ENCODE data around the gene ORAI3.
A peak's percentile ranks its signal among the peaks of the same experiment; 100 is the strongest.

ORAI3 gene

DNA sequence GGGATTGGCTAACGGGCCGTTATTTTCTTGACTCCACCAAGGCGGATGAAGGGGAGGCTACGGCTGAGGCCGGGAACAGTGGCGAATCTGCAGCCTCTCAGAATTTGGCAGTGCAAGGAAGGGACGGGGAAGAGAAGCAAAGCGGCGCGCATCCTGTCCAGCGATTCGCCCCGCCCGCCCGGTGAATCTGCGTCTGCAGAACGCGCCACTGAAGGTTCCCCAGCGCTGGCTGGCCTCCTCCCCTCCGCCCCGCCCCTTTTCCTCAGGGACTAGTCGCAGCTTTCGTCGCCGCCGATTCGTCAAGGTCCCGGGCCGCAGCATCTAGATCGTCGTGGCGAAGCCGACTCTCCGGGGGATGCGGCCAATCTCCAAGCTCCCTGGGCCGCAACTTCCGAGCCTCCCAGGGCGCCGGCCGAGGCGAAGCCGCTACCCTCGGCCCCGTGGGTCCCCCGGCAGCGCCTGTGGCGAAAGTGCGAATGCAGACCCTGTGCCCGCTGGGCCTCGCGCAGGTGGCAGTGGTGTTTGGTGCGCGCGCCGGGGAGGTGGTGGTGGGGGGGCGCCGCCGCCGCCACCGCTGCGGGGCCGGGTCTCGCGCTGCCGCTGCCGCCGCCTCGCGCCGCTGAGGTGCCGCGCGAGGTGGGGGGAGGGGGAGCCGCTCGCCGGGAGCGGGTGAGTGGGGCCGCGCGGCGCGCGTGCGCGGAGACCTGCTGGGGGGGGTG, 8.7 kb downstream of the ORAI3 start, which contains the start of gene SETD1A (continued):
- TF ChIP-seq, protein P1, sequence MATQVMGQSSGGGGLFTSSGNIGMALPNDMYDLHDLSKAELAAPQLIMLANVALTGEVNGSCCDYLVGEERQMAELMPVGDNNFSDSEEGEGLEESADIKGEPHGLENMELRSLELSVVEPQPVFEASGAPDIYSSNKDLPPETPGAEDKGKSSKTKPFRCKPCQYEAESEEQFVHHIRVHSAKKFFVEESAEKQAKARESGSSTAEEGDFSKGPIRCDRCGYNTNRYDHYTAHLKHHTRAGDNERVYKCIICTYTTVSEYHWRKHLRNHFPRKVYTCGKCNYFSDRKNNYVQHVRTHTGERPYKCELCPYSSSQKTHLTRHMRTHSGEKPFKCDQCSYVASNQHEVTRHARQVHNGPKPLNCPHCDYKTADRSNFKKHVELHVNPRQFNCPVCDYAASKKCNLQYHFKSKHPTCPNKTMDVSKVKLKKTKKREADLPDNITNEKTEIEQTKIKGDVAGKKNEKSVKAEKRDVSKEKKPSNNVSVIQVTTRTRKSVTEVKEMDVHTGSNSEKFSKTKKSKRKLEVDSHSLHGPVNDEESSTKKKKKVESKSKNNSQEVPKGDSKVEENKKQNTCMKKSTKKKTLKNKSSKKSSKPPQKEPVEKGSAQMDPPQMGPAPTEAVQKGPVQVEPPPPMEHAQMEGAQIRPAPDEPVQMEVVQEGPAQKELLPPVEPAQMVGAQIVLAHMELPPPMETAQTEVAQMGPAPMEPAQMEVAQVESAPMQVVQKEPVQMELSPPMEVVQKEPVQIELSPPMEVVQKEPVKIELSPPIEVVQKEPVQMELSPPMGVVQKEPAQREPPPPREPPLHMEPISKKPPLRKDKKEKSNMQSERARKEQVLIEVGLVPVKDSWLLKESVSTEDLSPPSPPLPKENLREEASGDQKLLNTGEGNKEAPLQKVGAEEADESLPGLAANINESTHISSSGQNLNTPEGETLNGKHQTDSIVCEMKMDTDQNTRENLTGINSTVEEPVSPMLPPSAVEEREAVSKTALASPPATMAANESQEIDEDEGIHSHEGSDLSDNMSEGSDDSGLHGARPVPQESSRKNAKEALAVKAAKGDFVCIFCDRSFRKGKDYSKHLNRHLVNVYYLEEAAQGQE (tag by site-specific recombination; IDR thresholded peaks at IDR 0.05), result peak; percentile 30; the same call in 1 of the 2 replicates
- TF ChIP-seq ZNF19 (tag by site-specific recombination; IDR thresholded peaks at IDR 0.05; ENCODE audit: low read depth) (0 out of 2 replicates have a peak, but pooled peaks have one; percentile 19), MEIS1 (CRISPR knock-in tag; IDR thresholded peaks at IDR 0.05; ENCODE audit: borderline replicate concordance) (no peak), ZFP69B (tag by site-specific recombination; IDR thresholded peaks at IDR 0.05) (peak; percentile 79), ZNF335 (tag by site-specific recombination; conservative IDR thresholded peaks at IDR 0.05) (peak; percentile 74), FEZF1 (tag by site-specific recombination; IDR thresholded peaks at IDR 0.05) (no peak), GLIS1 (tag by site-specific recombination; IDR thresholded peaks at IDR 0.05) (peak; percentile 95), ZNF677 (tag by site-specific recombination; IDR thresholded peaks at IDR 0.05) (0 out of 2 replicates have a peak, but pooled peaks have one; percentile 52), ZNF76 (tag by site-specific recombination; IDR thresholded peaks at IDR 0.05; ENCODE audit: borderline replicate concordance, low read depth) (peak; percentile 93), TRIM28 (IDR thresholded peaks at IDR 0.05; ENCODE audit: borderline replicate concordance, low read length) (0 out of 2 replicates have a peak, but pooled peaks have one; percentile 11), ZNF623 (tag by site-specific recombination; IDR thresholded peaks at IDR 0.05) (peak; percentile 47; the same call in 1 of the 2 replicates), ZIC2 (tag by site-specific recombination; IDR thresholded peaks at IDR 0.05) (peak; percentile 96), SALL2 (tag by site-specific recombination; IDR thresholded peaks at IDR 0.05; ENCODE audit: borderline replicate concordance) (peak; percentile 87; the same call in 1 of the 2 replicates), ZNF169 (tag by site-specific recombination; IDR thresholded peaks at IDR 0.05) (no peak), EGR2 (tag by site-specific recombination; IDR thresholded peaks at IDR 0.05; ENCODE audit: low read depth) (peak; percentile 5; the same call in 1 of the 2 replicates), ZNF394 (tag by site-specific recombination; IDR thresholded peaks at IDR 0.05; ENCODE audit: borderline replicate concordance) (peak; percentile 84), ZFHX2 (tag by site-specific recombination; conservative IDR thresholded peaks at IDR 0.05) (peak; percentile 45), ZBTB17 (tag by site-specific recombination; IDR thresholded peaks at IDR 0.05) (peak; percentile 95), ZSCAN16 (tag by site-specific recombination; IDR thresholded peaks at IDR 0.05) (peak; percentile 64; the same call in 1 of the 2 replicates), SCRT2 (tag by site-specific recombination; IDR thresholded peaks at IDR 0.05) (peak; percentile 95), OSR2 (tag by site-specific recombination; IDR thresholded peaks at IDR 0.05) (peak; percentile 80), KLF9 (tag by site-specific recombination; IDR thresholded peaks at IDR 0.05; ENCODE audit: low read depth) (peak; percentile 99), OVOL3 (tag by site-specific recombination; IDR thresholded peaks at IDR 0.05) (peak; percentile 62; the same call in 1 of the 2 replicates)
- TF ChIP-seq, protein P2, sequence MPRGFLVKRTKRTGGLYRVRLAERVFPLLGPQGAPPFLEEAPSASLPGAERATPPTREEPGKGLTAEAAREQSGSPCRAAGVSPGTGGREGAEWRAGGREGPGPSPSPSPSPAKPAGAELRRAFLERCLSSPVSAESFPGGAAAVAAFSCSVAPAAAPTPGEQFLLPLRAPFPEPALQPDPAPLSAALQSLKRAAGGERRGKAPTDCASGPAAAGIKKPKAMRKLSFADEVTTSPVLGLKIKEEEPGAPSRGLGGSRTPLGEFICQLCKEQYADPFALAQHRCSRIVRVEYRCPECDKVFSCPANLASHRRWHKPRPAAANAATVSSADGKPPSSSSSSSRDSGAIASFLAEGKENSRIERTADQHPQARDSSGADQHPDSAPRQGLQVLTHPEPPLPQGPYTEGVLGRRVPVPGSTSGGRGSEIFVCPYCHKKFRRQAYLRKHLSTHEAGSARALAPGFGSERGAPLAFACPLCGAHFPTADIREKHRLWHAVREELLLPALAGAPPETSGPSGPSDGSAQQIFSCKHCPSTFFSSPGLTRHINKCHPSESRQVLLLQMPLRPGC (tag by site-specific recombination; IDR thresholded peaks at IDR 0.05), result peak; percentile 98
- TF ChIP-seq, protein P3, sequence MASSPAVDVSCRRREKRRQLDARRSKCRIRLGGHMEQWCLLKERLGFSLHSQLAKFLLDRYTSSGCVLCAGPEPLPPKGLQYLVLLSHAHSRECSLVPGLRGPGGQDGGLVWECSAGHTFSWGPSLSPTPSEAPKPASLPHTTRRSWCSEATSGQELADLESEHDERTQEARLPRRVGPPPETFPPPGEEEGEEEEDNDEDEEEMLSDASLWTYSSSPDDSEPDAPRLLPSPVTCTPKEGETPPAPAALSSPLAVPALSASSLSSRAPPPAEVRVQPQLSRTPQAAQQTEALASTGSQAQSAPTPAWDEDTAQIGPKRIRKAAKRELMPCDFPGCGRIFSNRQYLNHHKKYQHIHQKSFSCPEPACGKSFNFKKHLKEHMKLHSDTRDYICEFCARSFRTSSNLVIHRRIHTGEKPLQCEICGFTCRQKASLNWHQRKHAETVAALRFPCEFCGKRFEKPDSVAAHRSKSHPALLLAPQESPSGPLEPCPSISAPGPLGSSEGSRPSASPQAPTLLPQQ (tag by site-specific recombination; IDR thresholded peaks at IDR 0.05), result peak; percentile 91
- TF ChIP-seq, protein P4, sequence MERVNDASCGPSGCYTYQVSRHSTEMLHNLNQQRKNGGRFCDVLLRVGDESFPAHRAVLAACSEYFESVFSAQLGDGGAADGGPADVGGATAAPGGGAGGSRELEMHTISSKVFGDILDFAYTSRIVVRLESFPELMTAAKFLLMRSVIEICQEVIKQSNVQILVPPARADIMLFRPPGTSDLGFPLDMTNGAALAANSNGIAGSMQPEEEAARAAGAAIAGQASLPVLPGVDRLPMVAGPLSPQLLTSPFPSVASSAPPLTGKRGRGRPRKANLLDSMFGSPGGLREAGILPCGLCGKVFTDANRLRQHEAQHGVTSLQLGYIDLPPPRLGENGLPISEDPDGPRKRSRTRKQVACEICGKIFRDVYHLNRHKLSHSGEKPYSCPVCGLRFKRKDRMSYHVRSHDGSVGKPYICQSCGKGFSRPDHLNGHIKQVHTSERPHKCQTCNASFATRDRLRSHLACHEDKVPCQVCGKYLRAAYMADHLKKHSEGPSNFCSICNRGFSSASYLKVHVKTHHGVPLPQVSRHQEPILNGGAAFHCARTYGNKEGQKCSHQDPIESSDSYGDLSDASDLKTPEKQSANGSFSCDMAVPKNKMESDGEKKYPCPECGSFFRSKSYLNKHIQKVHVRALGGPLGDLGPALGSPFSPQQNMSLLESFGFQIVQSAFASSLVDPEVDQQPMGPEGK (tag by site-specific recombination; IDR thresholded peaks at IDR 0.05), result peak; percentile 95
- TF ChIP-seq, protein P5, sequence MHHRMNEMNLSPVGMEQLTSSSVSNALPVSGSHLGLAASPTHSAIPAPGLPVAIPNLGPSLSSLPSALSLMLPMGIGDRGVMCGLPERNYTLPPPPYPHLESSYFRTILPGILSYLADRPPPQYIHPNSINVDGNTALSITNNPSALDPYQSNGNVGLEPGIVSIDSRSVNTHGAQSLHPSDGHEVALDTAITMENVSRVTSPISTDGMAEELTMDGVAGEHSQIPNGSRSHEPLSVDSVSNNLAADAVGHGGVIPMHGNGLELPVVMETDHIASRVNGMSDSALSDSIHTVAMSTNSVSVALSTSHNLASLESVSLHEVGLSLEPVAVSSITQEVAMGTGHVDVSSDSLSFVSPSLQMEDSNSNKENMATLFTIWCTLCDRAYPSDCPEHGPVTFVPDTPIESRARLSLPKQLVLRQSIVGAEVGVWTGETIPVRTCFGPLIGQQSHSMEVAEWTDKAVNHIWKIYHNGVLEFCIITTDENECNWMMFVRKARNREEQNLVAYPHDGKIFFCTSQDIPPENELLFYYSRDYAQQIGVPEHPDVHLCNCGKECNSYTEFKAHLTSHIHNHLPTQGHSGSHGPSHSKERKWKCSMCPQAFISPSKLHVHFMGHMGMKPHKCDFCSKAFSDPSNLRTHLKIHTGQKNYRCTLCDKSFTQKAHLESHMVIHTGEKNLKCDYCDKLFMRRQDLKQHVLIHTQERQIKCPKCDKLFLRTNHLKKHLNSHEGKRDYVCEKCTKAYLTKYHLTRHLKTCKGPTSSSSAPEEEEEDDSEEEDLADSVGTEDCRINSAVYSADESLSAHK (tag by site-specific recombination; IDR thresholded peaks at IDR 0.05), result peak; percentile 64
